ENCODE results near the gene SLC37A1.

The SLC37A1 gene

DNA sequence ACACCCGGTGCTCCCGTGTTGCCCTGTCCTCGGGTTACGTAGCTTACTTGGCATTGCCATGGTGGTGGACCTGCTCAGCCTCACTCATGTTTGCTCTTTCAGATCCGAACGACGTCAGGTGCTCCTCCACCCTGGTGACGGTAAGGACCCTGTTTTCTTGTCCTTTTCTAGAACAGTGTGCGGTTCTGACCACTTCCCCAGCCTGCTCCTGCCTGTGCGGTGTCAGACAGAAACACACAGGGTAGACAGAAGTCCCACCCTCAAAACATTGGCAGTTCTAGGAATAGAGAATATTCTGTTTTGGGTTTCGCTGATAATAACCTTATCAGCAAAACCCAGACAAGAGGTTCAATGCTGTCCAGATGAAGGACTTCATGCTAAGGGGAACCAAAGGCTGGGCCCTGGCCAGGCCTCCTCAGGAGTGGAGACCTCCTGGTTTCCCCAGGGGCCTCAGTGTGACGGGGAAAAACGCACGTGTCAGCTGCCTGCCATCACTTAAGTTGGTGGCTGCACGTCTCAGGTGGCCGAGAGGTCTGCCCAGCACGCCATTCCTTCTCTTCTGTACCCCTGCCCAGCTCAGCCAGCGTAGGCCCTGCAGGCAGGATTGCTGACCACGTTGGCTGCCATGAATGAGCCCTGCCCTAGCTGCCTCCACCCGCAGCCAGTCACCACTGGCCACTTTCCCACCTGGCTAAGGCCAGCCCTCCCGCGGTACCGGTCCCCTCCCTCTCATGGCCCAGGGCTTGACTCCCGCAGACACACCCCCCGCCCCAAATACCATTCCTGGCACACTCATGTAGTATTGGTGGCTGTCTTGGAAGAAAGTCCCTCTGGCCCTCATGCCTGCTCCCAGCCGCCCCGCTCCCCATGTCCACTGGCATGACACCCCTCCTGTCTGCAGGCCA, 33.6 kb downstream of the SLC37A1 start:
- no peak for DNase-seq

DNA sequence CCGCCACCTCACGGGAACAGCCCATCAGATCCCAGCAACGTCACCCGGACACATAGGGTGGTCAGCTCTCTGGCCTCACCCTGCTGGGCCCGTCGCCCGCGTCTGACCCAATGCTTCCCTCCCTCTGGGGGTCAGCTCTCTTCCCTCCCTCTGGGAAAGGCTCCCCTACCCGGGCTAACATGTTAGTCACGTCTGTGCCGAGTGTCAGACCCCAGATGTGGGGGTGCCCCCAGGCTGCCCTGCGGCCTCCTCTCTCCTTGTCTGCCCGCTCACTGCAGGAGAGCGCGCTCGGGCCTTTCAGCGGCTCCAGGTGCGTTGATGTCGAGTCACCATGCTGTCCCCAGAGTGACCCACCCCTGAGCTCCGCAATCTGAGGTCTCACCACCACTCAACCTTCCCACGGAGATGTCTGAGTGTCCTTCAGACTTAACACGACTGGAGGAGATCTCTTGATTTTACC, 34.3 kb downstream of the SLC37A1 start:
- DNase-seq: no peak

- no peak for DNase-seq
These were observed 35.2 kb downstream of the SLC37A1 start for GRCh38 chr21:42548687-42549406.

- DNase-seq: no peak
These were observed 37.2 kb downstream of the SLC37A1 start for GRCh38 chr21:42550817-42551216.

GRCh38 chr21:42552407-42553336, 39.0 kb downstream of the SLC37A1 start:
- DNase-seq: no peak

DNA sequence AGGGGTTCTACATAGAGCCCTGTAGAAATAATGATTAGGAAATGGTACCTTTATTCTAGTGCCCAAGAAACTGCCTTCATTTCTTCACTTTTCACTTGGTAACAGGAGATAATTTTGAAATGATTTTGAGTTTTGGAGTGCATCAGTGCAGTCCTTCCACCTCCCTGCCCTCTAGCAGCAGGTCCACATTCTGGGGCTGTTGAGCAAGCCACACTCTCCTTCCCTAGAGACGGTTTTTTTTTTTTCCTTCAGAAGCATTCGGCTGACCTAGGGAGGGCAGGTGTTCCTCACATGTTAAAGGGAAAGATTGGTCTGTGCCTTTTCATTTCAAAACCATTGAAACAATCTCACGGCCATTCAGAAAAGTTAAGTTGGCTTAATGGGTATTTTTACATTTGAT, 39.8 kb downstream of the SLC37A1 start:
- DNase-seq: no peak

DNA sequence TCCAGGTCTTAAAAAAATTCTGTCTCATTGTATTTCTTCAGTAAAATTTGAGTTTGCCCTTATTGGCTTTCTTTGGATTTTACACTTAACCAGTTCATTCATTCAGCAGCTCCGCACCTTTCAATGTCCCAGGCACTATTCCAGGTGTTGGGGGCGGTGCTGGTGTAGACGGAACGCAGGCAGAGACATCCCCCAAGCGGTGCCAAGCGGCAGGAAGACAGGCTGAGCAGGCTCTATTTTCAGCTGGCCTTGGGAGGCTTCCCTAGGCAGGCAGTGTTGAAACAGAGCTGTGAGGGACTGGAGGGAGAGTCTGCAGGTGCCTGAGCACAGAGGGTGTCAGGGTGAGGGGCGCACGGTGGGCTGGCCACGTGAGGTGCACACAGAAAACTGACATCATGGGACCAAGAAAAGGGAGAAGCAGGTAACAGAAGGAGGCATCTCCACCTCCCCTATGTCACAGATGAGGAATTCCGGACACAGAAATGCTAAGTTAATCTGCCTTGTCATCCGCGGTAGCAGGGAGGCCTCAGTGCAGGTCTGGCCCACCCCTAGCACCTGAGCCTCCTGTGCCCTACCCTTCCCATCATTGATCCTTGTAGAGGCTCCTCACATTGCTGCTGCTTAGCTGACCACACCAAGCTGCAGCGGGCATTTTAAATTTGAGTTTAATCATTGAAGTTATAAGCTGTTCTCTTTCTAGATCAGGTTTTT, 40.8 kb downstream of the SLC37A1 start:
- DNase-seq: no peak

DNA sequence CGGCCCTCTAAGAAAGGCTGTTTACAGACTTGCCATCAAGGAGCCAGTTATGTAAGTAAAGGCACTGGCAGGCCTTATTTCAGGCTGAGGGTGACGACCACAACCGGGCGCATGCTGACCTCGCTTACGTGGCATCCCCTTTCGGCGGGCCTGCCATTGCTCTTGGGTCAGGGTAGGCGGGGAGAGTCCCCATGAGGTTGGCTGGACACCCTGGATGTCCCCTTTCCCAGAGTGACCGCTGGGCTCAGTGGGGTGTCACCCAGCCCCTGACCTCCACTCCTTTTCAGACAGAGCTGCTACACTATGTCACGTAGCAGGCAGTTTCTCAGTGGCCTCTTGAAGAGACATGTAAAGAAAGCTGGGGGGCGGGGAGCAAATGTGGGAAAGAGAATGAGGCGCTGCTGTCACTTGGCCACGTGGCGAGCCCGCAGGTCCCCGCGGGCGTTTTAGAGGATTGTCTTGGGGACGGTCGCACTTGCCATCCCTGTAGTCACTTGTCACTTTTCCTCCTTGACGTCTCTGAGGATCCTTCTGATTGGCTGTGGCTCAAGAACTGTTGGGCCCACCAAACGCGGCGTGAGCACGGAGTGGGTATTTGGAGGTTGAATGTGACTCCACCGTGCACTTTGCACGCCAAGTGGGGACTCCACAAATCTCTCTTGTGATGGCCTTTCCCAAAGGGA, 42.2 kb downstream of the SLC37A1 start:
- DNase-seq: no peak

GRCh38 chr21:42556476-42556875, 42.8 kb downstream of the SLC37A1 start:
- no peak for DNase-seq

DNA sequence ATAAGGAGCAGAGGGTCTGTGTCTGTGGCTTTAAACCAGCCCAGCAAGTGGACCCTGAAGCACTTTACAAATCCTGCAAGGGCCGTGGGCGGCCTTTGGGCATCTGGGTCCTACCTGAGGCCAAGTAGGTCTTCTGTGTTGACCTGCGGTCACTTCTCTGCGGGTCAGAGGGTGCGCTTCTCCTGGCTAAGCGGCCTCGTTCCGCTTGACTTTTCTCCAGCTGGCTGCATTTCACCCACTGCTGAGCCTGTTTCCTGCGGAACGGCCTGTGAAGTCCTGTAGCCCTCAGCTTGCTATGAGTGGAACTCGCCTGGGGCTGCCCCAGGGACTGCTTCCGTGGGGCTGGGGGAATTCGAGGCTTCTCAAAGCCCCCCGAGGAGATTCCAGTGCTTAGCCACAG, 43.3 kb downstream of the SLC37A1 start:
- no peak for DNase-seq

DNA sequence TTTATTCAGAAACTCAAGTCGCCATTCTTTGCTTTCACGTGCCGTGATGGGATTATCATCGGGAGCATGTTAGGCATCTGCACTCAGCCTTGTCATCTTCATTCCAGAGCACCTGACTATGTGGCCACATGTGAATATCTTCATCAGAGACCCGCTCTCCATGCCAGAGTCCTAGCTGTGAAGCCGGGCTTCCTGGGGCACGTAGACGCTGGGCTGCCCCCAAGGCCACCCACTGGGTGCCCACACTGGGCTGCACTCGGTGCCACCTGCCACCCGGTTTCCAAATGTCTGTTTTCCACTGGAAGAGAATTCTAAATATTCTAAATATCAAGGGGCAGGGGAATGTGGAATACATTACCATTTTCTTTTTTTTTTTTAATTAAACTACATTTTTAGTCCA, 43.8 kb downstream of the SLC37A1 start:
- DNase-seq: no peak

DNA sequence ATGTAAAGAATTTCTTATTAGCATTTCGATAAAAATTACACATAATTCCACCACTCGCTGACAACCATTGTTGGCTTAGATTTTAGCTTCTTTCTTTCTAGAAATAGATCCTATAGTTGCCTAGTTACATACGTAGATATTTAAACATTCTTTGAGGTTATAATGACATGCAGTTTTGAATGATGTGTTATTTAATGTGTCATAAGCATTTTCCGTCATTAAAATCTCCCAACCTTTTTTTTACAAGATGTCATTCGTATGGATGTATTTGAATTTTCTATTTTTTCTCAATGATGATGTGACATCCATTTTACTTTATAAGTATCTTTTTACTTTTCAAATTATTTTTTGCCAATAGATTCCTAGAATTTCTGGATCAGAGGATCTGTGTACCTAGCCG, 44.7 kb downstream of the SLC37A1 start:
- DNase-seq: no peak

DNA sequence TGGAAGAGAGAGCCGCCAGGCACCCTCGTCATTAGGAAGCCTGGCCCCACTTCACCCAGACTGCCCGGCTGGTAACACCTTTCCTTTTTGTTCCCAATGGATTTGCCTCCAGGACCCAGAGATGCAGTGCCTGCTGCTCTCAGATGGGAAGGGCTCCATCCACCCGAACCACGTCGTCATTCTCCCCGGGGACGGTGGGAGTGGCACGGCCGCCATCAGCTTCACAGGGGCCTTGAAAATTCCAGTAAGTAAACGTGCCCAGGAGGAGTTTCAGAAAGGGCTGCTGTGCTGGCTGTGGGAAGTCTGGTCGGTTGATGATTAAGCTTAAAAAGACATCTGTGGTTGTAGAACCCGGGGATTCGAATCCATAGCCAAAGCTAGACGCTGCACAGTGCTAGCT, 45.2 kb downstream of the SLC37A1 start:
- no peak for DNase-seq

DNA sequence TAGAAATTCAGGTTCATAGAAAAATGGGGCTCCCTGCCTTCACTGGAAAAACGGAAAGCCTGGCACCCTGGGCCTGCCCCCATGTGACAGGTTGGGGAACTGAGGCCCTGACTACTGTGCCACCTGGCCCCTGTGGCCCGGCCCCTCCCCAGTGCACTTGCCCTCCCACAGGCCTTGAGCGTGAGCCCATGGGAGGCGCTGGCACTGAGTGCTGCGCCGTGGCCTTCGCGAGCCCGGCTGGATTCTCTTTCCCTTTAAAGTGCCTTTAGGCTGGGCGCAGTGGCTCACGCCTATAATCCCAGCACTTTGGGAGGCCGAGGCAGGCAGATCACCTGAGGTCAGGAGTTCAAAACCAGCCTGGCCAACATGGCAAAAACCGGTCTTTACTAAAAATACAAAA, 45.7 kb downstream of the SLC37A1 start:
- no peak for DNase-seq

DNA sequence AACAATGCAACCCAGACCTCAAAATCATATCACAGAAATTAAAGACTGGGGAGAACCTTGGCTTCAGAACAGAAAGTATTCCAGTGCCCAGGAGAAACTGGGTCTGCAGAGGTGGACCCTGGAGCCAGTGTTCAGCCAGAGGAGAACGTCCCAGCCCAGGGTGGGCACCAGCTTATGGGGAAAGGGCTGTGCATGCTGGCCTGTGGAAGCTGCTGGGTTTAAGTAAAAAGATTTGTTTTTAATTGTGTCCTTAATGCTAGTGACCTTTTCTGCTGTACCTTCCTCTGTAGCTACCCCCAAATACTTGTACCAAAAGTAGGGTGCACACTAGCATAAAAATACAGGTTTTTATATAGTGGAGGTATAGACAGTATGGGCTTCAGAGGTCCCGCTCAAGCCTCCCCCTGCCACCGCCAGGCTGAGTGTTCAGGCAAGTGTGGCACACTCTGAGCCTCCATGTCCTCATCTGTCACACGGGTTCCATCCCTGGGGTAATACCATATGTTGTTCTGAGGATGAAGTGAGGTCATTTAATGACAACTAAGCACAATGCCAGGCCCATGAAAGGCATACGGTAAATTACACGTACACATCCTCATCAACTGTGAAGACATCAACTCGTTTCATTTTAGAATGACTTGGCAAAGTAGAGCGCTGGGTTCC, 47.0 kb downstream of the SLC37A1 start:
- DNase-seq: no peak

DNA sequence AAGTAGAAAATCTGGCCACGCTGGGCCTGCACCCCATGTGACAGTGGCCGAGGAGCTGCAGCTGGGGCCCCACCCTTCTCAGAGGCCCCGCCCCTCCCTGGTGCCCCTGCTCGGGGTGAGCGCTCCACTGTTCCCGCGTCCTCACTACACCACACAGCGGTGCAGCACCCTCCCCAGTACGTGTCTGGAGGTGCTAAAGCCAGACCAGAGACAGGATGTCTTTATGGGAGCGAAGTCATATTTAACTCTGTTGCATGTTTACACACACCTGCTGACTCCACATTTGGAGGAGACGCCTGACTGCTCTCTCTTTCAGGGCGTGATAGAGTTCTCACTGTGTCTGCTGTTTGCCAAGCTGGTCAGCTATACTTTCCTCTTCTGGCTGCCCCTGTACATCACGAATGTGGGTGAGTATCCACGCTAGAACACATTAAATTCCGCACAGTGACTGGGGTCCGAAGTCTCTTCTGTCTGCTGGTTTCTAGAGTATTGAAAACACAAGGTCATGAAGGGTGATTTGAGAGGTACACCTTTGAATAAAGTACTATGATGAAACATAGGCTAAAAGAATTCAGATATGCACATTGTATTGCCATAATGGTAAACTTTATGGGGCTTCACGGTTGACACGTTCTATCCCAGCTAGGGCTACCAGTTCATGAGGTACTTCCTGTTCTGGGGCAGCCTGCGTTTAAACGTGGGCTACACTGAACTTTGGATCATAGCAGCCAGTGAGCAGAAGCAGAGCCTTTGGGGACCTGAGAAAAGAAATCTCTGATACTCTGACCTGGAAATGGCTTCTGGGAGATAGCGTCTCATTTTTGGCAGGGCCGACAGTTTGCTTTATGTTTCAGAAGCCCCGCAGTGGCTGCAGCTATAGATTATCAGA, 48.4 kb downstream of the SLC37A1 start:
- no peak for DNase-seq

GRCh38 chr21:42562816-42563215, 49.2 kb downstream of the SLC37A1 start:
- DNase-seq: no peak

DNA sequence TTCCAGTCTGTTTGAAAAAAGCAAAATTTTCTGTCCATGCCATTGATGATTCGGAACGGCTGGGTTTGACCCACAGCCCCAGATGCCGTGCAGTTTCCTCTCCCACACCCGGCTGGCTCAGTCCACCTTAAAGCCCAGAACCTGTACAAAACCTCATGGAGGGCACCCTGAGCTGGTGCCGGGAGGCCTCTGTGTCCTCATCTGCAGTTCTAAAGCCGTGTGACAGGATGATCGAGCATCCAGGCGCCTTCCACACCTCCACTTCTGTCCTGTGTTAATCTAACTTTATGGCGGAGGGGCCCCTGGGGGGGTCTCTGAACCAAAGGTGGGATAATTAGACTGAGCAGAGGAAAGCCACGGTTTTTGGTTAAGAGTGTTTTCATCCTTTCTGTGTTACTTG, 49.6 kb downstream of the SLC37A1 start:
- no peak for DNase-seq

DNA sequence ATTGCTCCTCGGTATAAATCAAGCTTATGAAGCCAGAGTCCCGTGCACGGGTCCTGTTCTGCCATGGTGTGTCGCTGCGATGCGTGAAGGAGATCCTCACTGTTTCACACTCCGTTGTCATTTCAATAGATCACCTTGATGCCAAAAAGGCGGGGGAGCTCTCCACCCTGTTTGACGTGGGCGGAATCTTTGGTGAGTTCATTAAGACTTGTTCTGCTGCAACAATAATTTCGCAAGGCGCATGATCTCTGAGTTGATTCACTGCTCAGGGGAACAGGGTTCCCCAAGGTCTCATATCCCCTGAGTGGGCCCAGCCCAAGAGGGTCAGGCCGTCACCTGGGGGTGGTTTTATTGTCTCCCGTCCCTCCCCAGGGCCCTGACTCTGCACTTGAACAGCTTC, 50.0 kb downstream of the SLC37A1 start:
- no peak for DNase-seq

- no peak for DNase-seq
These were observed 50.9 kb downstream of the SLC37A1 start for GRCh38 chr21:42564561-42564971.

All from midbrain (tissue), 1 donor.